ENCODE data around the gene PIGR. TPM values are rescaled to one million over a fixed set of nuclear protein-coding genes. Genes with fewer than 3 reads are reported as not detected.

PIGR gene
- polyA plus RNA-seq, 4 donors = 0.46 to 2.6 (median 1.2) TPM

GRCh38 chr1:206962272-206962671, 16.0 kb upstream of the PIGR start:
- no peak for DNase-seq (ENCODE audit: low read depth in 4 of 4, low spot score in 3 of 4)

DNA sequence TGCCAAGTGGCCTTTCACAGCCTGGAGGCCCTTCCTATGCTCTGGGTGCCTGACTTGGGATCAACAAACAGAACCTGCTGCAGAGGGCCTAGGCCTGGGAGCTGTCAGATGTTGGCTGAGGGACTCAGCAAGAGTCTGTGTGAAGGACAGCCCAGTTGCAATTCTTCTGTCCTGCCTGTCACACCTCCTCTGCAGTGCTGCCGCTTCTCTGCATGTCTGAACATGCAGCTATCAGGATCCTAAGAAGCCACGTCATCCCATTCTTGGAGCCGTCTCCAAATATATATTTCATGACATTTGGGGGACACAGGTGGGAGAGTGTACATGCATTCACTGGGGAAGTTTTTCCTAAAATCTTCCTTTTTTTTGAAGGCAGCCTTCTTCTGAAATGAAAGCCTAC, 15.4 kb upstream of the PIGR start:
- no peak for DNase-seq (ENCODE audit: low read depth in 4 of 4, low spot score in 3 of 4)

DNA sequence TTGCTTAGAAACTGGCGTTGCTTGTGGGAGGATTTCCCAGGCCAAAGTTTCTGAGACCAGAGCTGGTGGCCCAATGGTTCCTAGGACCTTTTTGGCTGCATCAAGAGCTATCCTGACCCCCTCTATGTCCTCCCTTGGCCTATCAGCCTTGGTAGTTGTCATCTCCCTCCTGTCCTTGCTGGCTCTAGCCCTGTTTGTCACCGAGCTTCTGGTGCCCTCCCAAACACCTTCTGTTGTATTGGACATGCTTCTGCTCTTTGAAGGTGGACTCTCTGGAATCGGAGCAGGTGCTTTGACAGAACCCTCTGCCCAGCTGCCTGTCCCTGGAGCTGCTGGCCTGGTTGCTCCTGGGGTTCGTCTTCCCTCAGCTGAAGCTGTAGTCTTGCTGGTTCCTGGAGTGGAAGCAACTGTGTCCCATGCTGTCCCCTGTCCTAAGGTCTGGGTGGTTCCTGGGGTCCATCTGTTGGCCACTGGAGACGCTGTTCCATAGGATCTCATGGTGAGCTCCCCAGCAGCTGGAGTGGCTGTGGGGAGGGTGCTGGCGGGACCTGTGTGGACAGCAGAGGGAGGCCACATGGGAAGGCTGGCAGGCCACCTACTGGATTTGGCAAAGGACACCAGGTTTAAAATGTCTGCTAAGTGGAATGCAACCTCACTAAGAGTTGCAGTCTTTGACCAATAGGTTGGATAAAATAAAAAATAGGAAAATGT, 14.6 kb upstream of the PIGR start:
- no peak for DNase-seq (ENCODE audit: low read depth in 4 of 4, low spot score in 3 of 4)

- no peak for DNase-seq (ENCODE audit: low read depth in 4 of 4, low spot score in 3 of 4)
These were observed 11.9 kb upstream of the PIGR start for GRCh38 chr1:206958144-206958543.

DNA sequence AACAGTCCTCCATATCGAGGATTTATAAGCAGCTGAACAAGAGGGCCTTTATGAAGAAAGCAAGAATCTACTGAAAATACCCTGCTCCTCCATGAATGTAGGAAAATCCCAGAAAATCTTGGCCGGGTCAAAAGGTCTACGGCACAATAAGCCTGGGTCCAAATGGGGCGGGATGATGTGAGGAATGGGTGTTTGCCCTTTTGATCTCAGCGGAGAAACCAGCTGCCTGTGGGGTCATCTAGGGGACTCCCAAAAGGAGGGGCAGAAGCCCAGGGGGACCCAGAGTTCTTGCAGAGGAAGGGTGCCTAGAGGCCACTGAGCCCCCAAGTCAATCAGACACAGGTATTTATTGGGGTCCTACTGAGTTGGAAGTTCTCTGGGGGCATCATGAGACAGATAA, 11.4 kb upstream of the PIGR start:
- DNase-seq (ENCODE audit: low read depth in 4 of 4, low spot score in 3 of 4) = no peak

DNA sequence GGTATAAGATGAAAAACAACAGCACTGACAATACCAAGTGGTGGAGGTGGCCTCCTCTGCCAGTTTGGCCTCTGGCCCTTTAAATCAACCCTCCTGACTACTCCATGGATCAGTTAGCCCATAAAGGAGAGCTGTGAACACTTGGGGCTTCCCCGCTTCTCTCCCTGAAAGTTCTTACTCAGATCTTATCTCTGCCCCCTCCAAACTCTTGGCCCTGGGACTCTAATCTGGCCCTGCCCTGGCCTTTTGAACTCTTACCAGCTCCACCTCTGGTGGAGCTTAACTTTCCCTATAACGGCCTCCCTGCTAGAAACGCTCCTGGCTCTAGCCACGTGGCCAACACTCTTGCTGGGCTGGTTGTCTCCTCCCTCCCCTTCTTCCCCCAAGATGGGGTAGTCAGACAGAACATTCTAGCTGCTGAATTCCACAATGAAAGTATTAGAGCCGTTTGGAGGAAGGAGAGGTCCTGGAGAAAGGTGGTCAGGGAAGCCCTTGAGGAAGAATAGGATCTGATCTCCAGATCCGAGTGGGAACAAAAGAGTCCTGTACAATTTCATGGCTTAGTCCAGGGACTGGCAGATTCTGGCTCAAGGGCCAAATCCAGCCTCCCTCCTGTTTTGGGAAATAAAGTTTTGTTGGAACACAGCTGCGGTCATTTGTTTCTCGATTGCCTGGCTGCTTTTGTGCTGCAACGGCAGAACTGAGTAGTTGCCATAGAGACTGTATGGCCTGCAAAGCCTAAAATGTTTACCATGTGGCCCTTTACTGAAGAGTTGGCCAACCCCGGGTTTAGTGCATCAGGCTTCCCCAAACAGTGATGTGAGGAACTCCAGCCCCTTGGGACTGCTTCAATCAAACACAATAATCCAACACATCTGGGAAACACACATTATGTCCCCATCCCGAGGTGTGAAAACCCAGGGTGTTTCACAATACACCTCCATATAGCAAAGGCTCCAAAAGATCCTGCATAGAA, 9.5 kb upstream of the PIGR start:
- DNase-seq (ENCODE audit: low read depth in 4 of 4, low spot score in 3 of 4) = no peak

GRCh38 chr1:206954459-206955342, 8.4 kb upstream of the PIGR start:
- no peak for DNase-seq (ENCODE audit: low read depth in 4 of 4, low spot score in 3 of 4)

- no peak for DNase-seq (ENCODE audit: low read depth in 4 of 4, low spot score in 3 of 4)
These were observed 7.4 kb upstream of the PIGR start for GRCh38 chr1:206953626-206954025.

DNA sequence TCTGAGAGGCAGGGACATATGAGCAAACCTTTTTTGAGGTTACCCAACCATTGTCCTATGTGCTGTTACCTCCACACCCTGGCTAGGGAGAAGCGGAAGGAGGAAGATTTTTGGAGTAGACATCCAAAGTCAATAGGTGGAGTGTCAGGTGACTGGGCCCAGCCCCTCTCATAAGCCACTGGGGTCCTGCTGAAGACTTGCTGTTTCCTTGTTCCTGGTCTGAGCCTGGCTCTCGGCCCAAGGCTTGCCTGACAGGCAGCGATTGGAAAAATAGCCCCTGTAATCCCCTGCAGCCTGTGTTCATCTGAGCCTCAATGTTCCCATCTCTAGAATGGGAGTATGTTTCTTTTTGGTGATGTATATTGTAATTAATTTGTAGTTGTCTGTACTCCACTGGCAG, 6.9 kb upstream of the PIGR start:
- DNase-seq (ENCODE audit: low read depth in 4 of 4, low spot score in 3 of 4) = no peak

GRCh38 chr1:206952171-206952570, 5.9 kb upstream of the PIGR start:
- no peak for DNase-seq (ENCODE audit: low read depth in 4 of 4, low spot score in 3 of 4)

DNA sequence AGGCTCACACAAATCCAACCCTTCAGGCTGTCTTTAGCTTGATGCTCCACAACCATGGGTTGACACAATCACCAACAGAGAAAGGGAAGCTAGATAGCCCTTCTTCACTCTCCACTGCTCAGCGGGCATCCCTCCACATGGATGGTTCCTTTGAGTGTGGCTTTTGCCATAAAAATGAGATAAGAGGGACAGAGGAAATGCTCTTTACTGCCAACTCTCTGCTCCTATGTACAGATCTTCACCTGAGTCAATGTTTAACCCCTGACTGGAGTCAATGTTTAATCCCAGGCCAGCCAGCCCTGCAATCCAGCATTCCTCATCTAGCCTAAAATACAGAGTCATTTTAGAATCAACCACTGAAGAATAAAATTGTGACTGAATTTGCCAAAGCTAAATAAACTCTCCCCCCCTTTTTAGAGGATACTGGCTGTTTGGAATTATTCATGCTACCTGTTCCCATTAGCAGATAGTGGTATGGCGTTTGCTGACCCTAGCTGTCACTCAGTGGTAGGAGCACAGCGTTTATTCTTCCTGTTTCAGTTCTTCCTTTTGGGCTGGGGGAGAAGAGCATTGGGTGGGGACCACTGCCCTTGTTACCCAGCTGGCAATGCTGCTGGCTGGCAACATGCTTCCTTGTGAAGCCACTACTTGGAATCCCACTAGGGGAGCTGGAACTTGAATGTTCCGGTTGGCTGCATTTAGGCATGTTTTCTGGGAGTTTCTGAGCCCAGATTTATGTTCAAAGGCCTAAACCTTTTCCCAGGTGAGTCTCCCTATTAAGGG, 5.2 kb upstream of the PIGR start:
- peak in 2 of 4 donors; percentile 50 to 58 for DNase-seq (ENCODE audit: low read depth in 4 of 4, low spot score in 3 of 4)

GRCh38 chr1:206949641-206950040, 3.4 kb upstream of the PIGR start:
- DNase-seq (ENCODE audit: low read depth in 4 of 4, low spot score in 3 of 4) = no peak

DNA sequence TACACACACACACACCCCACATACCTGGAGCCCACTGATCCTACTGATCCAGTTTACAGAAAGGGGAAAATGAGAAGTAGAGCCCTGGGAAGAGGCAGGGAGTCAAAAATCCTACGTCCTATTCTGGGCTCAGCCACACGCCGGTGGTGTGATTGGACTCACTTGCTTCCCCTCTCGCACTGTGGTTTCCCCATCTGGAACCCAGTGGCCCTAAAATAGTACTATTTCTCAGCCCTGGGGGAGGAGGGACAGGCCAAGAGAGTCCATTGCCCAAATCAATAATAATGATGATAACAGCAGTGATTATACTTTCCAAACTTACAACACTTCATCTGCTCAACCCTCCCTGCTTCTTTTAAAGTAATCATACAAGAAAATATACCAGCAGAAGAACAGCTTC, 2.9 kb upstream of the PIGR start:
- no peak for DNase-seq (ENCODE audit: low read depth in 4 of 4, low spot score in 3 of 4)

DNA sequence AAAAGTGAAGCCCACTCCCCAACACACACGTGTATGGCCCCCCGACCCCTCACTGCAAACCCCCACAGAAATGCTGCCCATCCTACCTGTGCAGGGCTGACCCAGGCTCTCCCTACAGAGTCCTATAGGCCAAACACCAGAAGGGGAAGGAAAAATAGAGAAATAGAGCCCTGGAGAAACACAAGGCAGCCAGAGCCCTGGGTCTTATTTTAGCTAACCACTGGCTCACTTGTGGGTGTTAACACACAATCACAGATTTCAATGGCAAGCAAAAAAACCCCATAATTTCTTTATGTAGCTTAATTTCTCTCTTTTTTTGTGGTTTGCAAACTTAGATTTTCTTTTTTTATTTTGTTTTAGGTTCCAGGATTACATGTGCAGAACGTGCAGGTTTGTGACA, 989 bp upstream of the PIGR start:
- no peak for DNase-seq (ENCODE audit: low read depth in 4 of 4, low spot score in 3 of 4)

GRCh38 chr1:206945779-206946178, 487 bp downstream of the PIGR start:
- no peak for DNase-seq (ENCODE audit: low read depth in 4 of 4, low spot score in 3 of 4)

- no peak for DNase-seq (ENCODE audit: low read depth in 4 of 4, low spot score in 3 of 4)
These were observed 1.6 kb downstream of the PIGR start for GRCh38 chr1:206944703-206945102.

DNA sequence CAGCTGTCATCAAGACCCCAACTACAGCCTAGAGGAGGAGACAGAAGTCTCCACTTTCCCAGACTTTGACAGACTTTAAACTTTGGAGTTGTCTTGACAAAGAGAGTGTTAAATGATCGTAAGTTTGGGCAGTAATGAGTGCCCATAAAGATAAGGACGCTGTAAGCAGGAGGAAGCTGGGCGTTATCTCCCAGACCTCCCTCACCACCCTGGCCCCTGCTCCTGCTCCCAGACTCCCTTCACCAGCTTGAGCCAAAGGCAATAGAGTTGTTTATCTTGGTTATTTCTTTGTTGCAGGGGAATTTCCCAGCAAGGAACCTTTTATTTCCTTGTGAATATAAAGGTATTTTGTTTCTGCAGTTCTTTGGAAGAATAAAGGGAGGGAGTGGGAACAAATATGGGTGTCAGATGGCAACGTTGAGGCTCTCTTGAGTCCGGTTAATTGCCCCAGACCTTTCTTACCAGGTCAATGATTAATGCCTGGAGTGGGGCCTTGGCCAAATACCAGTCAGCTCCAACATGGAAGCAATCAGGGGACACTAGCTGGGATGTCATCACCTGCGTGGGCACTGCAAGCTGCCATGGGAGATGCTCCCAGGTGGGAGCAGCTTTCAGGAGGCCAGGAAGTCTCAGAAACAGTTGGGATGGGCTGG, 4.4 kb downstream of the PIGR start:
- no peak for DNase-seq (ENCODE audit: low read depth in 4 of 4, low spot score in 3 of 4)

DNA sequence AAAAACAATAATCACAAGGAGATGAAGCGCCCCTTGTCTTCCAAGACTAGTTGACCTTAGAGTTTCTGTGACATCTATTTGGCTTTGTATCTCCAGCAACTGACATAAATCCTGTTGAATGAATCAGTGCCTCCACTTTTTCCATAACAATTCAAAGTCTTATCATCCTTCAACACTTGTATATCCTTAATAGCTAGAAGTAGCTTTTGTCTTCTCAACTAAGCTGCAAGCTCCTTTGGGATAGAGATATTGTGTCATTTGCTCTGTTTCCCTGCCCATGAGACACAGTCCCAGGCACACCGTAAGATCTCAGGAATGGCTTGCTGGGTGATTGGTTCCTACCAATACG, 5.7 kb downstream of the PIGR start:
- no peak for DNase-seq (ENCODE audit: low read depth in 4 of 4, low spot score in 3 of 4)

- no peak for DNase-seq (ENCODE audit: low read depth in 4 of 4, low spot score in 3 of 4)
These were observed 6.3 kb downstream of the PIGR start for GRCh38 chr1:206939841-206940587.

All from left renal pelvis (tissue), 4 donors.